GM12878 (cell line): ENCODE data around the gene RTCA. TPM values are rescaled to one million over a fixed set of nuclear protein-coding genes. Genes with fewer than 3 reads are reported as not detected.

Source experiments
- ATAC-seq: fragments of 200-7000 bp; cut with Tn5 transposase; 3 replicates; pipeline ENCODE4 v1.9.1; 2020; ENCODE audit warnings: mild to moderate bottlenecking, moderate library complexity
- BruUV-seq: library from RNA; stranded (reverse); fragments of 400-500 nt; replicated peaks from 2 replicates; lab custom pipeline; 2021; lab: Mats Ljungman, UMichigan
- CTCF ChIA-PET: fragments of 300-600 bp; sonication (Branson Sonifier 250); formaldehyde crosslinking; extraction: SDS; loops from one replicate; lab custom pipeline; 2021; ENCODE audit warnings: inconsistent platforms; lab: Yijun Ruan, JAX
- POLR2A ChIA-PET: fragments of 350-600 bp; formaldehyde crosslinking; extraction: SDS; loops from one replicate; lab custom pipeline; 2021; ENCODE audit warnings: inconsistent platforms; lab: Charles Lee
- RAD21 ChIA-PET: fragments of 300-600 bp; sonication (Branson Sonifier 250); formaldehyde crosslinking; loops from one replicate; lab custom pipeline; 2023; ENCODE audit warnings: antibody characterized with exemption; ENCODE audit not compliant: unreplicated experiment; lab: Charles Lee
- SMC1A ChIA-PET: fragments of 300-600 bp; sonication (Branson Sonifier 250); formaldehyde crosslinking; loops from one replicate; lab custom pipeline; 2023; ENCODE audit not compliant: unreplicated experiment, uncharacterized antibody; lab: Charles Lee
- DNase-seq: peaks from one replicate; pipeline ENCODE4 v3.0.0-alpha.2; 2011; ENCODE audit warnings: low read depth, low spot score
- FAIRE-seq: peaks from 3 replicates; lab custom pipeline; 2011; peaks lifted over from hg19 to GRCh38; lab: Jason Lieb, UNC
- H2AFZ ChIP-seq: 2 replicates; pipeline ENCODE4 v1.6.0; 2011; ENCODE audit warnings: low read depth, low read length, control low read depth; ENCODE audit not compliant: control insufficient read depth
- H3K27ac ChIP-seq: 2 replicates; pipeline ENCODE4 v1.5.1; 2011; ENCODE audit warnings: control low read depth; ENCODE audit not compliant: control insufficient read depth, insufficient read depth
- H3K27me3 ChIP-seq, 2 experiments: replicated peaks in 1 of 2; 2 replicates each; pipeline versions ENCODE4 v1.6.0 to v1.6.1; 2011; ENCODE audit warnings: low read length in 1 of 2; ENCODE audit not compliant: control insufficient read depth in 2 of 2, insufficient read depth in 2 of 2
- H3K36me3 ChIP-seq, 2 experiments: 2 replicates each; pipeline ENCODE4 v1.5.1; 2011; ENCODE audit warnings: low read length in 1 of 2; ENCODE audit not compliant: control insufficient read depth in 2 of 2, insufficient read depth in 2 of 2
- H3K4me1 ChIP-seq: 2 replicates; pipeline ENCODE4 v1.6.1; 2011; ENCODE audit warnings: mild to moderate bottlenecking, low read length, moderate library complexity, mixed read lengths; ENCODE audit not compliant: control insufficient read depth, insufficient read depth
- H3K4me2 ChIP-seq: 2 replicates; pipeline ENCODE4 v1.6.0; 2011; ENCODE audit warnings: control low read depth; ENCODE audit not compliant: control insufficient read depth, insufficient read depth
- H3K4me3 ChIP-seq: fragments of 200-600 bp; sonication (generic); 2 replicates; pipeline ENCODE4 v1.5.1; 2016
- H3K79me2 ChIP-seq: 2 replicates; pipeline ENCODE4 v1.6.0; 2011; ENCODE audit warnings: low read length; ENCODE audit not compliant: control insufficient read depth, insufficient read depth
- H3K9ac ChIP-seq: 2 replicates; pipeline ENCODE4 v1.8.0; 2011; ENCODE audit warnings: low read length, control low read depth, mixed read lengths; ENCODE audit not compliant: control insufficient read depth, insufficient read depth
- H3K9me3 ChIP-seq: replicated peaks from 3 replicates; pipeline ENCODE4 v1.5.1; 2011; ENCODE audit warnings: mild to moderate bottlenecking, low read length; ENCODE audit not compliant: control insufficient read depth, insufficient read depth
- H4K20me1 ChIP-seq: 2 replicates; pipeline ENCODE4 v1.6.0; 2011; ENCODE audit not compliant: control insufficient read depth, insufficient read depth
- CBFB ChIP-seq: IDR thresholded peaks from 2 replicates; pipeline ENCODE4 v1.6.1; 2016; ENCODE audit warnings: antibody characterized with exemption, low read depth
- EP300 ChIP-seq, 2 experiments: fragments of 150-350 bp in 1 of 2; IDR thresholded peaks; 2 replicates each; pipeline ENCODE4 v1.6.1; 2011 to 2012; ENCODE audit warnings: low read depth in 2 of 2, low read length in 2 of 2, borderline replicate concordance in 1 of 2, improper control_type of control experiment in 1 of 2, inconsistent platforms in 1 of 2; ENCODE audit not compliant: control insufficient read depth in 1 of 2
- KLF5 ChIP-seq: fragments of 450-650 bp; IDR thresholded peaks from 2 replicates; pipeline ENCODE4 v1.6.1; 2014; ENCODE audit warnings: mild to moderate bottlenecking; ENCODE audit not compliant: partially characterized antibody
- MTA3 ChIP-seq: IDR thresholded peaks from 2 replicates; pipeline ENCODE4 v1.6.1; 2012; ENCODE audit warnings: low read length, inconsistent platforms, borderline replicate concordance
- NRF1 ChIP-seq: conservative IDR thresholded peaks from 2 replicates; pipeline ENCODE4 v1.6.1; 2011; ENCODE audit warnings: mild to moderate bottlenecking, low read depth, low read length, improper control_type of control experiment
- POLR2AphosphoS2 ChIP-seq: IDR thresholded peaks from 2 replicates; pipeline ENCODE4 v1.6.1; 2011; ENCODE audit warnings: low read depth, mild to moderate bottlenecking, low read length, improper control_type of control experiment, moderate library complexity
- STAT1 ChIP-seq: fragments of 450-650 bp; conservative IDR thresholded peaks from 2 replicates; pipeline ENCODE4 v1.6.1; 2014; ENCODE audit warnings: antibody characterized with exemption, mild to moderate bottlenecking
- TCF3 ChIP-seq: IDR thresholded peaks from 2 replicates; pipeline ENCODE4 v1.6.1; 2012; ENCODE audit warnings: low read depth, mild to moderate bottlenecking, low read length, borderline replicate concordance; ENCODE audit not compliant: insufficient read depth
- WRNIP1 ChIP-seq: IDR thresholded peaks from 2 replicates; pipeline ENCODE4 v1.6.1; 2011; ENCODE audit warnings: low read depth, low read length, improper control_type of control experiment, borderline replicate concordance
- ZNF274 ChIP-seq: IDR thresholded peaks from one replicate; pipeline ENCODE4 v1.8.0; 2011; ENCODE audit not compliant: insufficient read length, insufficient read depth
- WGBS: methylation state at CpG from one replicate; pipeline ENCODE4 v1.1.6; 2016; ENCODE audit warnings: low lambda C conversion rate; ENCODE audit not compliant: insufficient replicate concordance, insufficient coverage; ENCODE audit errors: missing lambda C conversion rate; 5-methylcytosine and 5-hydroxymethylcytosine counted together
- in situ Hi-C: fragments of 300-500 bp; cut with MboI; formaldehyde crosslinking; loops from 9 replicates; pipeline ENCODE4 v1.14.3; 2018; ENCODE audit warnings: mixed read lengths
- intact Hi-C: fragments of 100-400 bp; cut with micrococcal nuclease; formaldehyde crosslinking; loops from one replicate; pipeline ENCODE4 v1.14.2; 2022; ENCODE audit not compliant: unreplicated experiment
- polyA plus RNA-seq, 11 experiments: library from polyadenylated mRNA; depleted of rRNA in 4 of 11; unstranded in 6 of 11; stranded (reverse) in 5 of 11; fragments of >200 nt; fragmentation: Nextera tagmentation in 4 of 11; fragmentation: Illumina TruSeq in 1 of 11; extraction: Ambion mirVana in 4 of 11; extraction: Trizol in 1 of 11; gene quantifications; 1 replicate in 1 of 11; 2 replicates in 10 of 11; pipeline versions ENCODE4 v1.2.1 to v1.2.3, GENCODE V29; 2011 to 2016; ENCODE audit warnings: inconsistent platforms in 2 of 11, missing spikeins in 2 of 11, low read depth in 1 of 11
- total RNA-seq, 4 experiments: library from RNA; depleted of rRNA in 3 of 4; stranded (reverse); fragments of >200 nt in 3 of 4; fragmentation: Illumina TruSeq in 1 of 4; extraction: Trizol in 1 of 4; gene quantifications; 2 replicates each; pipeline versions ENCODE4 v1.2.1 to v1.2.3, GENCODE V29; 2013 to 2021
- TF ChIP-seq, protein P1 (sequence below): IDR thresholded peaks from 2 replicates; pipeline ENCODE4 v1.6.1; 2011; ENCODE audit warnings: low read depth, low read length, improper control_type of control experiment, borderline replicate concordance
- TF ChIP-seq, protein P2 (sequence below): fragments of 450-650 bp; IDR thresholded peaks from 2 replicates; pipeline ENCODE4 v1.6.1; 2016; ENCODE audit warnings: mild to moderate bottlenecking
- TF ChIP-seq, protein P3 (sequence below): IDR thresholded peaks from 2 replicates; pipeline ENCODE4 v1.6.1; 2011; ENCODE audit warnings: borderline replicate concordance, low read depth, mild to moderate bottlenecking, moderate library complexity, mixed read lengths, low read length; ENCODE audit not compliant: insufficient read depth; ENCODE audit errors: extremely low read length
- TF ChIP-seq, protein P4 (sequence below): IDR thresholded peaks from 2 replicates; pipeline ENCODE4 v1.6.1; 2011; ENCODE audit warnings: low read depth, mild to moderate bottlenecking, low read length, moderate library complexity, borderline replicate concordance; ENCODE audit errors: extremely low read depth

The RTCA gene
- total and polyA plus RNA-seq, 10 of the 15 experiments (the other 5 are each of a cell fraction or from before 2014, with no cell fraction given): 10.3 to 63.5 (median 37.3) TPM

DNA sequence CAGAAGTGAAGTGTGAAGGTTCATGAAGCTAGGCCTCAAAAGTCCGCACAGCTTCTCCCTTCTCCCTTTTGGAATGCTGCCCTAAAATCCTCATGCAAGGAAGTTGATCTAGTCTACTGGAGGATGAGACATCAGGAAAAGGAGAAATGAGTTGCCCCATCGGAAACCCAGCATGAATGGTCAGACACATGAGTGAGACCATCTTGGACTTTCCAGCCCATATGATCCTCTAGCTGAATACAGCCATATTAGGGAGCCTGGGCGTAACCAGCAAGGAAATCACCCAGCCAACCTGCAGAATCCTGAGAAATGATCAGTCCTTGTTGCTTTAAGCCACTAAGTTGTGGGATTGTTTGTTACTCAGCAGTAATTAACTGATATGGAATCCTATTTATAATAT is 28.9 kb upstream of the RTCA start:
- no peaks in the 10 kb centered on the region for H3K27me3 ChIP-seq
- ChIA-PET CTCF (interaction anchor here (2.4 kb wide), 1 partner anchor 221 kb away, joined by 9 read pairs; no protein-coding TSS in a partner anchor), SMC1A (interaction anchor here (1.0 to 1.7 kb wide), 2 partner anchors 9 to 103 kb away, joined by 3 read pairs; no protein-coding TSS in a partner anchor), RAD21 (no interaction called here), POLR2A (interaction anchor here (0.6 kb wide), 1 partner anchor 160 kb away, joined by 3 read pairs; no protein-coding TSS in a partner anchor)
- H3K4me1 ChIP-seq: no peaks in the 10 kb centered on the region
- ATAC-seq: no peak
- no peaks in the 10 kb centered on the region for H3K79me2 ChIP-seq
- no TSS peak for BruUV-seq
- TF ChIP-seq, protein P1, sequence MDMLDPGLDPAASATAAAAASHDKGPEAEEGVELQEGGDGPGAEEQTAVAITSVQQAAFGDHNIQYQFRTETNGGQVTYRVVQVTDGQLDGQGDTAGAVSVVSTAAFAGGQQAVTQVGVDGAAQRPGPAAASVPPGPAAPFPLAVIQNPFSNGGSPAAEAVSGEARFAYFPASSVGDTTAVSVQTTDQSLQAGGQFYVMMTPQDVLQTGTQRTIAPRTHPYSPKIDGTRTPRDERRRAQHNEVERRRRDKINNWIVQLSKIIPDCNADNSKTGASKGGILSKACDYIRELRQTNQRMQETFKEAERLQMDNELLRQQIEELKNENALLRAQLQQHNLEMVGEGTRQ: no peak
- TF ChIP-seq POLR2AphosphoS2: no peak
- TF ChIP-seq STAT1: no peak
- TF ChIP-seq, protein P2, sequence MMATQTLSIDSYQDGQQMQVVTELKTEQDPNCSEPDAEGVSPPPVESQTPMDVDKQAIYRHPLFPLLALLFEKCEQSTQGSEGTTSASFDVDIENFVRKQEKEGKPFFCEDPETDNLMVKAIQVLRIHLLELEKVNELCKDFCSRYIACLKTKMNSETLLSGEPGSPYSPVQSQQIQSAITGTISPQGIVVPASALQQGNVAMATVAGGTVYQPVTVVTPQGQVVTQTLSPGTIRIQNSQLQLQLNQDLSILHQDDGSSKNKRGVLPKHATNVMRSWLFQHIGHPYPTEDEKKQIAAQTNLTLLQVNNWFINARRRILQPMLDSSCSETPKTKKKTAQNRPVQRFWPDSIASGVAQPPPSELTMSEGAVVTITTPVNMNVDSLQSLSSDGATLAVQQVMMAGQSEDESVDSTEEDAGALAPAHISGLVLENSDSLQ: no peak
- TF ChIP-seq, protein P3, sequence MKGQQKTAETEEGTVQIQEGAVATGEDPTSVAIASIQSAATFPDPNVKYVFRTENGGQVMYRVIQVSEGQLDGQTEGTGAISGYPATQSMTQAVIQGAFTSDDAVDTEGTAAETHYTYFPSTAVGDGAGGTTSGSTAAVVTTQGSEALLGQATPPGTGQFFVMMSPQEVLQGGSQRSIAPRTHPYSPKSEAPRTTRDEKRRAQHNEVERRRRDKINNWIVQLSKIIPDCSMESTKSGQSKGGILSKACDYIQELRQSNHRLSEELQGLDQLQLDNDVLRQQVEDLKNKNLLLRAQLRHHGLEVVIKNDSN: no peak
- TF ChIP-seq ZNF274: no peak
- TF ChIP-seq, protein P4, sequence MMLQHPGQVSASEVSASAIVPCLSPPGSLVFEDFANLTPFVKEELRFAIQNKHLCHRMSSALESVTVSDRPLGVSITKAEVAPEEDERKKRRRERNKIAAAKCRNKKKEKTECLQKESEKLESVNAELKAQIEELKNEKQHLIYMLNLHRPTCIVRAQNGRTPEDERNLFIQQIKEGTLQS: no peak
- TF ChIP-seq EP300 (IDR thresholded peaks at IDR 0.05; ENCODE audit: borderline replicate concordance in 1 of 2, control insufficient read depth in 1 of 2, low read depth in 2 of 2, low read length in 2 of 2): no peak
- no peak for TF ChIP-seq WRNIP1
- no peak for TF ChIP-seq CBFB
- no peak for TF ChIP-seq TCF3
- no peak for TF ChIP-seq MTA3
- TF ChIP-seq KLF5: no peak
- no peak for TF ChIP-seq NRF1
- no peaks in the 10 kb centered on the region for H4K20me1 ChIP-seq
- no peaks in the 10 kb centered on the region for H3K9me3 ChIP-seq
- no peak overlapping the region for H2AFZ ChIP-seq
- H3K27ac ChIP-seq: no peak overlapping the region
- no peak overlapping the region for H3K9ac ChIP-seq
- no peak for FAIRE-seq
- peaks cover 0 to 3% of the 10 kb centered on the region in 2 experiments; a peak in 3 of 4 replicates for H3K36me3 ChIP-seq
- intact Hi-C loops: no loop called here
- H3K4me2 ChIP-seq: no peak overlapping the region
- 96% methylated on average over 3 of the region's 3 CpGs for WGBS
- in situ Hi-C loops: no loop called here
- no peak for DNase-seq
- no peak overlapping the region for H3K4me3 ChIP-seq
